Natural killer cell (primary cell): ENCODE measurements around the gene HMCN1. TPM values are rescaled to one million over a fixed set of nuclear protein-coding genes. Genes with fewer than 3 reads are reported as not detected.

Source experiments
- ATAC-seq, 3 donors: fragments of 150-1000 bp in 2 of 3; fragments of 200-7000 bp in 1 of 3; cut with Tn5 transposase; 1 replicate in 1 of 3; 2 replicates in 2 of 3; pipeline ENCODE4 v1.10.0; 2021; ENCODE audit warnings: mild to moderate bottlenecking in 2 of 3, moderate library complexity in 2 of 3
- DNase-seq, 2 donors: peaks; one replicate each; pipeline versions ENCODE4 v3.0.0 to v3.0.0-alpha.2; 2013 to 2021; ENCODE audit warnings: mixed read lengths in 1 of 2
- H3K27ac ChIP-seq: one replicate; pipeline ENCODE4 v1.5.1; 2013; ENCODE audit warnings: mild to moderate bottlenecking, low read length
- H3K27me3 ChIP-seq: one replicate; pipeline ENCODE4 v1.6.1; 2013; ENCODE audit warnings: low read length; ENCODE audit not compliant: control insufficient read depth, insufficient read depth
- H3K36me3 ChIP-seq: one replicate; pipeline ENCODE4 v1.6.1; 2013; ENCODE audit warnings: low read length; ENCODE audit not compliant: control insufficient read depth, insufficient read depth
- H3K4me1 ChIP-seq: one replicate; pipeline ENCODE4 v1.6.1; 2013; ENCODE audit warnings: low read length; ENCODE audit not compliant: control insufficient read depth, insufficient read depth
- H3K4me3 ChIP-seq: one replicate; pipeline ENCODE4 v1.5.1; 2013; ENCODE audit warnings: low read length
- H3K9me3 ChIP-seq: one replicate; pipeline ENCODE4 v1.6.1; 2013; ENCODE audit warnings: low read length; ENCODE audit not compliant: control insufficient read depth, insufficient read depth
- H3K27ac Mint-ChIP-seq, 2 donors: one replicate each; pipeline ENCODE4 v1.8.0; 2022; ENCODE audit warnings: mild to moderate bottlenecking in 2 of 2, mixed read lengths in 2 of 2, moderate library complexity in 1 of 2
- H3K27me3 Mint-ChIP-seq, 2 donors: one replicate each; pipeline ENCODE4 v1.8.0; 2022; ENCODE audit warnings: low read depth in 2 of 2, mixed read lengths in 2 of 2
- H3K36me3 Mint-ChIP-seq: one replicate; pipeline ENCODE4 v1.8.0; 2022; ENCODE audit warnings: mixed read lengths
- H3K4me1 Mint-ChIP-seq, 2 donors: one replicate each; pipeline ENCODE4 v1.8.0; 2022; ENCODE audit warnings: mixed read lengths in 2 of 2
- H3K4me3 Mint-ChIP-seq: one replicate; pipeline ENCODE4 v1.8.0; 2022; ENCODE audit warnings: mild to moderate bottlenecking, moderate library complexity, mixed read lengths
- H3K9me3 Mint-ChIP-seq, 2 donors: one replicate each; pipeline ENCODE4 v1.8.0; 2022; ENCODE audit warnings: mixed read lengths in 2 of 2
- WGBS: methylation state at CpG from one replicate; pipeline ENCODE4 v1.1.7; 2013; ENCODE audit warnings: missing lambda C conversion rate; ENCODE audit not compliant: insufficient coverage; 5-methylcytosine and 5-hydroxymethylcytosine counted together
- intact Hi-C: fragments of 100-400 bp; cut with micrococcal nuclease; formaldehyde crosslinking; loops from one replicate; pipeline ENCODE4 v1.14.2; 2022
- total RNA-seq, 4 donors: library from RNA; stranded (reverse); fragments of 120-200 nt in 1 of 4; gene quantifications; one replicate each; pipeline versions ENCODE4 v1.2.3 to v1.2.4, GENCODE V29; 2013 to 2022
- TF ChIP-seq, protein P1 (sequence below): fragments of 200-600 bp; IDR thresholded peaks from one replicate; pipeline ENCODE4 v1.8.0; 2022; ENCODE audit warnings: antibody characterized with exemption

The HMCN1 gene
- total RNA-seq, 3 donors from 2014 or later (not counting 1 experiment from before 2014, with no cell fraction given), result 0.02 to 0.45 (median 0.39) TPM

DNA sequence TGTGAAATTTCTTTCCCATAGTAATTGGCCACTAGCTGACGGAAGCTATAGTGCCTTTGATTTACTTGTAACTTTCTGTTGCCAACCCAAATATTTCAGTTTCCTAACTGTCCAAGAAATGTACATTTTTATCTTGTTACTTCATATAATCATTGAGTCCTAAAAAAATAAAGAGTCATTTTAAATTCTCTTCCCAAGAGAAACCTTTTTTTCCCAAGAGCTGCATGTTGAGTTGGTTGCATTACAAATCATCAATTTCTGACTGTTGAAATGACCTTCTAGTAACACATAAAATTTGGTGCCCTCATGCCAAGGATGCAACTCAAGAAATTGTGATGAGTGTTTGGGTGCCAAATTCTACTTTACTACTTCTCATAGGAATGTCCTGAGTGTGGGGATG, 61.0 kb downstream of the HMCN1 start:
- H3K4me3 Mint-ChIP-seq, result no peak overlapping the region
- peaks cover 2% of the 10 kb centered on the region for H3K27me3 ChIP-seq
- H3K4me1 Mint-ChIP-seq, result no peaks in the 10 kb centered on the region
- H3K27me3 Mint-ChIP-seq, result peaks cover 0 to 3% of the 10 kb centered on the region in 2 donors
- DNase-seq, result no peak
- no peaks in the 10 kb centered on the region for H3K4me1 ChIP-seq
- ATAC-seq, result no peak
- no peak overlapping the region for H3K27ac ChIP-seq
- peaks cover 0 to 5% of the 10 kb centered on the region in 2 donors for H3K9me3 Mint-ChIP-seq
- WGBS, result 100% methylated on average over 1 of the region's 1 CpG
- H3K4me3 ChIP-seq, result no peak overlapping the region
- intact Hi-C loops, result no loop called here
- no peak overlapping the region for H3K27ac Mint-ChIP-seq
- TF ChIP-seq, protein P1, sequence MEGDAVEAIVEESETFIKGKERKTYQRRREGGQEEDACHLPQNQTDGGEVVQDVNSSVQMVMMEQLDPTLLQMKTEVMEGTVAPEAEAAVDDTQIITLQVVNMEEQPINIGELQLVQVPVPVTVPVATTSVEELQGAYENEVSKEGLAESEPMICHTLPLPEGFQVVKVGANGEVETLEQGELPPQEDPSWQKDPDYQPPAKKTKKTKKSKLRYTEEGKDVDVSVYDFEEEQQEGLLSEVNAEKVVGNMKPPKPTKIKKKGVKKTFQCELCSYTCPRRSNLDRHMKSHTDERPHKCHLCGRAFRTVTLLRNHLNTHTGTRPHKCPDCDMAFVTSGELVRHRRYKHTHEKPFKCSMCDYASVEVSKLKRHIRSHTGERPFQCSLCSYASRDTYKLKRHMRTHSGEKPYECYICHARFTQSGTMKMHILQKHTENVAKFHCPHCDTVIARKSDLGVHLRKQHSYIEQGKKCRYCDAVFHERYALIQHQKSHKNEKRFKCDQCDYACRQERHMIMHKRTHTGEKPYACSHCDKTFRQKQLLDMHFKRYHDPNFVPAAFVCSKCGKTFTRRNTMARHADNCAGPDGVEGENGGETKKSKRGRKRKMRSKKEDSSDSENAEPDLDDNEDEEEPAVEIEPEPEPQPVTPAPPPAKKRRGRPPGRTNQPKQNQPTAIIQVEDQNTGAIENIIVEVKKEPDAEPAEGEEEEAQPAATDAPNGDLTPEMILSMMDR, result no peak
- no peaks in the 10 kb centered on the region for H3K36me3 ChIP-seq
- no peaks in the 10 kb centered on the region for H3K36me3 Mint-ChIP-seq
- peaks cover 10% of the 10 kb centered on the region for H3K9me3 ChIP-seq

DNA sequence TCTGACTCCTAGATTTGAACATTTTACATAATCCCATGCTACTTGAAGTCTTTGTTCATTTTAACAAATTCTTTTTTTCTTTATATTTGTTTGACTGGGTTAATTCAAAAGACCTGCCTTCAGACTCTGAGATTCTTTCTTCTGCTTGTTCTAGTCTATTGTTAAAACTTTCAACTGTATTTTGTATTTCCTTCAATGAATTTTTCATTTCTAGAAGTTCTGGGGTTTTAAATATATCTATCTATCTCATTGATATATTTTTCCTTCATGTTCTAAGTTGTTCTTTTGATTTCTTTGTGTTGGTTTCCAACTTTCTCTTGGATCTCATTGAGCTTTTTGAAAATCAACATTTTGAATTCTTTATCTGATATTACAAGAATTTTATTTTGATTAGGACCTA, 64.3 kb downstream of the HMCN1 start:
- Mint-ChIP-seq H3K4me3 (no peak overlapping the region), H3K9me3 (peaks cover 0 to 6% of the 10 kb centered on the region in 2 donors), H3K27ac (no peak overlapping the region), H3K36me3 (no peaks in the 10 kb centered on the region), H3K27me3 (peaks cover 0 to 2% of the 10 kb centered on the region in 2 donors), H3K4me1 (no peaks in the 10 kb centered on the region)
- H3K27me3 ChIP-seq, result peaks cover 5% of the 10 kb centered on the region
- ATAC-seq (no peak), DNase-seq (no peak)
- no peaks in the 10 kb centered on the region for H3K4me1 ChIP-seq
- no peak overlapping the region for H3K27ac ChIP-seq
- H3K4me3 ChIP-seq, result no peak overlapping the region
- TF ChIP-seq, protein P1, result no peak
- H3K36me3 ChIP-seq, result no peaks in the 10 kb centered on the region
- peaks cover 10% of the 10 kb centered on the region for H3K9me3 ChIP-seq
- intact Hi-C loops, result no loop called here

DNA sequence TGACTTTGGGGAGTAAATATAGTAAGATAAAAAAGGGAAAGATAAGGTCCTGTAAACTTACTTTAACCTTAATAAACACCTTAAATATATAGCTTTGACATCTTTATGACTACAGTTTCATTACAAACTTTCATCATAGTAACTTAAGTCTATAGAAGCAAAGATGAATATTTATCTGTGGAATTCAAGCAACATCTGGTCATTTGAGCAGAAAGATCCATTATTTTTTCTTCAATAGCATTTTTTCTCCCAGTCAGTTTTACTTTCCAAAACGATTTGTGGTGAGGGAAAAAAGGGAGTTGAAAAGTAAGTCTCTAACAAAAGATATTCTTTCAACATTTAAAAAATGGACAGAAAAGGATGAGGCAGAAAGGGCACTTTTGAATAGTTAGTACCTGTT, 69.0 kb downstream of the HMCN1 start:
- TF ChIP-seq, protein P1, result no peak
- Histone ChIP-seq H3K4me1 (no peaks in the 10 kb centered on the region), H3K27ac (no peak overlapping the region), H3K4me3 (no peak overlapping the region), H3K9me3 (peaks cover 10% of the 10 kb centered on the region), H3K27me3 (peaks cover 4% of the 10 kb centered on the region), H3K36me3 (no peaks in the 10 kb centered on the region)
- WGBS, result no CpG with 5 or more reads among the region's 1 CpG
- Mint-ChIP-seq H3K27me3 (peaks cover 2 to 14% of the 10 kb centered on the region in 2 donors), H3K4me3 (no peak overlapping the region), H3K27ac (no peak overlapping the region), H3K4me1 (no peaks in the 10 kb centered on the region), H3K9me3 (peaks cover 0 to 3% of the 10 kb centered on the region in 2 donors), H3K36me3 (no peaks in the 10 kb centered on the region)
- DNase-seq, result no peak
- intact Hi-C loops, result no loop called here
- no peak for ATAC-seq

DNA sequence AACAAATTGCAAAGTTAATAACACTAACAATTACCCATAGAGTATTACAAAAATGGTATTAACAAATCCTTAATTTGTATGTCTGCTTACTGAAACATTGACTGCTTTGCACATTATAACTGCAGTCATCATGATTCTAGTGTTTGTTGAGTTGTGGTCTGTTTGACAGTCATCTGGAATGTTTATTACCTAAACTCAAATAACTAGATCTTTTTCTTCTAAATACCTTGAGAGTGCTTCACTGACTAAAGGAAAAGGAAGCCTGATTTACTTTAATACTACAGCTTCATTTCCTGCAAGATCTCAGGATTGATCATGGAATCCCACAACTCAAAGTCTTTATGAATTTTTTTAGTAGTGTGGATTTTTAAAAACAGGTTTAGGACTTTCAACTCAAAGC, 70.0 kb downstream of the HMCN1 start:
- TF ChIP-seq, protein P1, result no peak
- no peaks in the 10 kb centered on the region for H3K4me1 Mint-ChIP-seq
- no peaks in the 10 kb centered on the region for H3K36me3 Mint-ChIP-seq
- DNase-seq, result no peak
- Histone ChIP-seq H3K9me3 (peaks cover 8% of the 10 kb centered on the region), H3K4me3 (no peak overlapping the region), H3K27me3 (peaks cover 8% of the 10 kb centered on the region), H3K4me1 (no peaks in the 10 kb centered on the region), H3K36me3 (no peaks in the 10 kb centered on the region), H3K27ac (no peak overlapping the region)
- intact Hi-C loops, result no loop called here
- H3K9me3 Mint-ChIP-seq, result peaks cover 0 to 3% of the 10 kb centered on the region in 2 donors
- peaks cover 2 to 14% of the 10 kb centered on the region in 2 donors for H3K27me3 Mint-ChIP-seq
- ATAC-seq, result no peak
- no peak overlapping the region for H3K4me3 Mint-ChIP-seq
- H3K27ac Mint-ChIP-seq, result no peak overlapping the region
